Measurements from ENCODE around the gene SH3RF3.
"Not testable (repeated sequence)": the region's sequence is repeated elsewhere in the genome, so short reads cannot be mapped to it uniquely, and the experiment has no call there.

Gene SH3RF3

DNA sequence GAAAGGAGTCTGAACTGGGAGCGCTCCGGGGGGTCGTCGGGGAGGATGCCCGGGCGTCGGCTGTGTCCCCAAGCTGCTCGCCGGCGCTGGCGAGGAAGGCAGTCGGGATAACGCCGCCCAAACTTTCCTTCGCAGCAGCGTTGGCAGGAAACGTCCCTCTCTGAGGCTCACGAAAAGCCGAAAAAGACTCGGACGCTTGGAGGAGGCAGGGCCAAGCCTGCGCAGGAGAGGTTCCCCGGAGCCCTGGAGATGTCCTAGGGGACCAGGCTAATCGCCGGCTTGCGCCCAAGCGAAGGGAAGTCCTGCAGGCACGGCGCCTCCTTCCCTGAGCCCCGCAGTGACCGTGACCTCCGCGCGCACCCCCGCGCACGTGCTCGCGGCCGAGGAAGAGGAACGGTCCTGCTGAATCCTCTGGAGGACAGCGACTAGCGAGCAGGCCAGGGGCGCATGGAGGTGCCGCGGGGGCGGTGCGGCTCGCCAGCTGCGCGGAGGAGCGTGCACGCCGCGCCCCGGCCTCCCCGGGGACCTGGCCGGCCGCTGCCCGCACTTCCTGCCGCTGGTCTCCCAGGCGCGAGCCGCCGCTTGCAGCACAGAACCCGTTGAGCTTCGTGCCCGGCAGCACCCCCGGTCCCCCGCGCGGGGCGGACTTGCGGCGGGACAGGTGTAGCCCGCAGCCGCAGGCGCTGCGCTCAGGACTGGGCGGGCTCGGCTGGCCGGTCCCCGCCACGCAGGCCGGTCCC is at the start of gene SH3RF3:
Gene SH3RF3, plus strand, starts transcription at position 590 of the 740 bp plus-strand sequence.
- DNase-seq (ENCODE audit: low spot score) = peak; percentile 46

DNA sequence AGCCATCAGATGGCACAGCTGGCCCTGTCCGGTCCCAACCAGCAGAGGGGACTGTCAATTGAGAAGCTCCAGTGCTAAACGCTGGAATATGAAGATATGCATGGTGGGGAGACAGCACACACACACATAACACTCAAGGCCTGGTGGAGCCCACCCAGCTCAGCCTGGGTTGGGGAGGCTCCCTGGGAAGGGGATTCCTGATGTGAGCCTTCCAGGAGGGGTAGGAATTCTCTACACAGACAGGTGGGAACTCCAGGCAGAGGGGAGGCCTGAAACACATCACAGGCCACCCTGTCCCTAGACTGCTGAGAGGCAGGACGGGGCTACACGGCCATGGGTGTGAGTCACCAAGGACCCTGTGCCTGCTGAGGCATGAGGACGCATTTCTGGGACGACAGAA is 49.4 kb upstream of the SH3RF3 start:
- DNase-seq (ENCODE audit: low spot score) = no peak

- DNase-seq (ENCODE audit: low spot score) = no peak
Observed at GRCh38 chr2:109080109-109080508, 48.9 kb upstream of the SH3RF3 start.

DNA sequence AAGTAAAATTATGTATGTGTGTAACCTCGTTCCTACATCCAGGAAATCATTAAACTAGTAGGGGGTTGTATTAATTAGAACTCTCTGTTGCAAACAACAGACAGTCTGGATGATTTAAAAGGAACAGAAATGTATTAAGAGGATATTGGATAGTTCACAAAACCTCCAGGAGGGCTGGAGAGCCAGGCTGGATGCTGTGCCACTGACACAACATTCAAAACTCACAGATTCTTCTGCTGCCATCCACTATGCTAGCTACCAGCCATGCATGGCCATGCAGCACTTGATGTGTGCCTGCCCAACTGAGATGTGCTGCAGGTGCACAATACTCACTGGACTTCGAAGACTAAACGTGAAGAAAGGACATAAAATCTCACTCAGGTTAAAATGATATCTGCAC is 48.2 kb upstream of the SH3RF3 start:
- no peak for DNase-seq (ENCODE audit: low spot score)

DNA sequence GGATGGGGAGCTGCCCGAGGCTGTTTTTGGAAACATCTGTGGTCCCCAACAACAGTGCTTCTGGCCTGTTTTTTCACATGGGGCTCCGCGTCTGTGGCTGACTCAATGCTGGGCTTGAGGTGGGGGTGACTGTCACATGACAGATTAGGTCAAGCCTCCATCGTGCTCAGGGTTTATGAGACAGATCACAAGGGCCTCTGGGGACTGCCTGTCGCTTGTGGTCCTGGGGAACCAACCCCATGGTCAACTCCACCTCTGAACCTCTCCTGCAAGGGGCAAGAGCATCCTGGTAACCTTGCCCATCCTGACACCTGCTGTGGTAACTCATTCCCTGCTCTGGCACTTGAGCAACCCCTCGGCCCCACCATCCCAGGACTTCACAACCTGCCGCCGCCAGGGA is 47.6 kb upstream of the SH3RF3 start:
- no peak for DNase-seq (ENCODE audit: low spot score)

DNA sequence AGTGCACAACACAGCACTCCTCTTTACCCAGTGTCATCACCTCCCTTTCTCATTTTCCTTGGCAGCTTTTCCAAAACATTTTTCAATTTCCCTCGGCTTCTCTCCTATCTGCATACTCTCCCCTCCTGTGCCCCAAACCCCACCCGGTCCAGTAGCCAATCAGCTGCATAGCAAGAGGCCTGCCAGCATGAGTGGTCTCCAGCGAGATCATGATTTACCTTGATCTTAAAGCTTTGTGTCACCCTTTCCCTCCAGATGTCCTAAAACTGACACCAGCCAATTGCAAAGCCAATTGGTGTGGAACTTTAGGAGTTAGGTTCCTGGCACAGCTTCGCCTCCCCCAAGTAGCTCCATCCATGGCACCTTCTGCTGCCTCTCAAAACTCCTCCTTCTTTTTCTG is 45.2 kb upstream of the SH3RF3 start:
- no peak for DNase-seq (ENCODE audit: low spot score)

GRCh38 chr2:109084341-109084740 is 44.7 kb upstream of the SH3RF3 start:
- DNase-seq (ENCODE audit: low spot score) = no peak

GRCh38 chr2:109085912-109086742 is 42.9 kb upstream of the SH3RF3 start:
- no peak for DNase-seq (ENCODE audit: low spot score)

DNA sequence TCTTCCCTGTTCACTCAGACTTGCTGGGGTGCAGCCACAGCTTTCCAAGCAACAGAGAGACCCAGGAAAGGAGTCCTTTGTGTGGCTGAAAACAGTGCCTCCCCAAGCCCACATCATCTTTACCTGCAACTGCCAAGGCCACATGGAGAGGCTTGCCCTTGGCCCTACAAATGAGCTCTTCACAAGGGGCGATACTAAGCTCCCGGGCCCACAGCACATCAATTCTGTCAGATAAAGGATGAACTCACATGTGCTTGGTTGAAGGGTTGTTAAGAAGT is 42.3 kb upstream of the SH3RF3 start:
- no peak for DNase-seq (ENCODE audit: low spot score)

DNA sequence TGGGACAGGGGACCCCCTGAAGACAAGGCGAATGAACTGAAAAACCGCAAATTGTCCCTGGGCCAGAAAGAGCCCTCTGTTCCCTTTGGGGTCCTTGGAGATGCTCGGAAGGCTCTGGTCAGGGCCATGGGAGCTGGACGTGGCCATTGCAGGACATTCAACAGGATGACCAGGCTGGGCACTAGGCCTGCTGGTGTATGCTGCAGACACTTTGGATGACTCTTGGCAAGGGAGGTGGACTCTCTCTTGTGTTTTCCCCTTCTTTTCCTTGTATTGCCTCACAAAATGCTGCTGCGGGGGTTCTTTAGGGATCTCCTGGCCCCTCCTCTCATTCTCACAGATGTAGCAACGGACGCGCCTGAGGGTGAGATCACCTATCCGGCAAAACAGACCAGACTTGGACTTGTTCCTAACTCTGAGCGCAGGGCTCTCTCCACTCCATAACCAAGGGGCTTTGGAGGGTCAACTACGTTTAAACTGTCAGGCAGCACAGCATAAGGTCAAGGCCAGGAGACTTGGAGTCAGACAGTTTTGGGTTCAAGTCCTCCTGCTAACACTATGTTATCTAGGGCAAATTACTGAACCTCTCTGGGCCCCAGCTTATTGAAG is 41.8 kb upstream of the SH3RF3 start:
- no peak for DNase-seq (ENCODE audit: low spot score)

DNA sequence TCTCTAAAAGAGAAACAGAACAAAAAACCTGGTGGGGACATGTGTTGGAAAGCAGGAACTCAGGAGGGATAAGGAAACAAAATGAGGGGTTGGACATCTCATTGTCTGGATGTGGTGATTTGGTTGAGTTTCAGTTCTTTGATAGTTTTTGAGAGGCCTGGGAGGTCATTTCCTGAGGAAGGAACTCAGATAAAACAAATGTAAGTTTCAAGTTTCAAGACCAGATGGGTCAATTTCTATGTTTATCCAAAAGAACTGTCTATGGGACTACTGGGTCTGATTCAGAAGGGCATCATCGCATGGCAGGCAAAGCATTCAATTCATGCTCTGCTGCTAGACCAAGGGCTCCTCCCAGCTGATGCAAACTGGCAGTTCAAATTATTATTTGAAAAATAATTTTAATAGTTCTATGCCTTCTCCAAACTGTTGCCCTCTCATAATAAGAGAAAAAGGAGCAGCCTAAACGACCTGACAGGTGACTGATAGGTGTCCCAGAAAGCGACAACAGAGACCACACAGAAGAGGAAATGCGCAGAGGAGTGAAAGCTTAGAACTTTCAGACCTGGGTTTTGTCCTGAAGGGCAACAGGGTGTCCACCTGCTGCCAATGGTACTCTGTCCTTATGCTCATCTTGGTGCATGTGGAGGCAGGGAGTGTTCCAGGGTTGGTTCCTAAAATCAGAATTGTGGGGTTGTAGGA is 39.3 kb upstream of the SH3RF3 start:
- no peak for DNase-seq (ENCODE audit: low spot score)

- no peak for DNase-seq (ENCODE audit: low spot score)
Observed at GRCh38 chr2:109091526-109091925, 37.5 kb upstream of the SH3RF3 start.

GRCh38 chr2:109094144-109094543 is 34.9 kb upstream of the SH3RF3 start:
- DNase-seq (ENCODE audit: low spot score) = no peak

- DNase-seq (ENCODE audit: low spot score) = no peak
Observed at GRCh38 chr2:109098251-109098920, 30.6 kb upstream of the SH3RF3 start.

DNA sequence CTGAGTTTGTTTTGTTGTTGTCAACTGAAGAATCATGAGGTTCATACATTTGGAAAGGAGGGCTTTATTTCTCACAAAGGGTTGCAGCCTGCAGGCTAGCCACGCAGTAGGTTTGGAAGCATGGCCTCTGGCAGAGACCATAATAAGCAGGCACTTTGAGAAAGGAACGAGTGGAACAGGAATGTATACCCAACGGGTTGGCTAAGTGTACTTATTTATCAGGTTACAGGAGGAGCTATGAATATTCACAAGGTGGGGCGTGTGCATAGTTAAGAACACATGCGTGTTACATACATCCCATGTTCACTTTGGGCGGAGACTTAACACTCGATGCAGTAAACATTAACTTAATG is 30.1 kb upstream of the SH3RF3 start:
- DNase-seq (ENCODE audit: low spot score) = no peak

DNA sequence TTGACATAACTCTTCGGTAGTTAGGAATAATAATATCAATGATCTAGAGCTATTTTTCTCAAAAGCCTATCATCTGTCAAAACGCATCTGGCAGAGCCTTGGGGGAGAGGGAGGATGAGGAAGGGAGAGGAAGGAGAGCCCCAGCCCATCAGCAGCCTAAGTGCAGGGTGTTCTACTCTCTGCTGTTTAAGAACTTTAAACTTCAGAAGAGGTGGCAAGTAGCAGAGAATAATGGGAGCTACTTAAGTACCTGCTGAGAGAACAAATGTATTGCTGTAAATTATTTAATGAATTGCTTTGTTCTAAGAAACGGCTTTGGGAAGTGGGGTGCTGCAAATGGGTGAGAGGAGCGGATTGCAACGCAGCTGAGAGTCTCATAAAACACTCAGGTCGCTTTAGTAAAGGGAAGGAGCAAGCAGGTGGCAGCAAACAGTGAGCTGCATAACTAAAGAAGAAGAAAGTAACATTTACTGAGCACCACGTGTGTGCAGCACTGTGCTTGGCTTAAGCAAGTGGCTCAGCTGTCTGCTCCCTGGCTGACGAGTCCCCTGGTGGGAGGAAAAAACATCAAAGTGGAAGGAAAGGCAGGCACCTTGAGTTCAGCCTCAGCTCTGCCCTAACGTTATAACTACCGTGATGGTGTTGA is 26.3 kb upstream of the SH3RF3 start:
- DNase-seq (ENCODE audit: low spot score) = no peak

GRCh38 chr2:109105113-109105512 is 23.9 kb upstream of the SH3RF3 start:
- DNase-seq (ENCODE audit: low spot score) = no peak

DNA sequence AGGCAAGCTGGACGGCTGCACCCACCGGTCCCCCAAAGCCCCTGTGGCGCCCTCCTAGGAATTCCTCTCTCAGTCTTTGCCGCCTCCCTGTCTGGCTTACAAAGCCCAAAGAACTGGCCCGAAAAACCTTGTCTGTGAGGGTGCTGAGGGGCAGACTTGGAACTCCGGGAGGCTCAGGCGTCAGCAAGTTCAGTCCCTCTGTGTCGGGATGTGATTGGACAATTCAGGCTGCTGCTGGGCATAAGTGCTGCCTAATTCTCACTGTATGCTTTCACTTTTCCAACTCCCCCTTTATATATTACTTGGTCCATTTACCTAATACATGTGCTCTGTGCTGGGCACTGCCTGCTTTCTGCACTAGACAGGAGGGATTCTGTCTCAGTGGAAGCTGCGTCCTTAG is 20.3 kb upstream of the SH3RF3 start:
- no peak for DNase-seq (ENCODE audit: low spot score)

DNA sequence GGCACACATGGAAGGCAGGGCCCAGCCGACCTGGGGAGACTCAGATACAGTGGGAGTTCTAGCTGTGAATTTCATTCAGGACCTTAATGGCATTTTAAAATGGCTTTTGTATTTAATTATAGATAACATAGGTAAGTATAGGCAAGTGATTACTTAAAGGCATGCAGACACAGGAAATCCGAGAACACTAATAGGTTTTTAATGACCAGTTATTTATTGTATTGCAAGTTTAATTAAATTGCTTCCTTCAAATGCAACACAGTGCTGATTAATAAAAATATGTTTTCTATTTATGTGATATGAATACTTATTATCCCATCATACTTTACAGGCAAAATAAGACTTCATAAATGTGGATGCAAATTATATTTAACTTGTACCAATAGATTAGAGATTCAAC is 19.7 kb upstream of the SH3RF3 start:
- no peak for DNase-seq (ENCODE audit: low spot score)

- no peak for DNase-seq (ENCODE audit: low spot score)
Observed at GRCh38 chr2:109110170-109110569, 18.8 kb upstream of the SH3RF3 start.

- not testable (repeated sequence) for DNase-seq (ENCODE audit: low spot score)
Observed at GRCh38 chr2:109117181-109117580, 11.8 kb upstream of the SH3RF3 start.

- no peak for DNase-seq (ENCODE audit: low spot score)
Observed at GRCh38 chr2:109117780-109118179, 11.2 kb upstream of the SH3RF3 start.

Measured in AG08395 (cell line).